Loucy (cell line): ENCODE measurements around the gene TTC21A.

Experiments used
- H2AFZ ChIP-seq: fragments of 200-600 bp; sonication (generic); 2 replicates; pipeline ENCODE4 v1.6.0; 2016; ENCODE audit warnings: antibody characterized with exemption, mild to moderate bottlenecking, low read length, moderate library complexity
- H3F3A ChIP-seq: fragments of 200-600 bp; 2 replicates; pipeline ENCODE4 v1.6.0; 2016; ENCODE audit warnings: antibody characterized with exemption, low read depth, mild to moderate bottlenecking
- H3K27me3 ChIP-seq: fragments of 200-600 bp; sonication (generic); 2 replicates; pipeline ENCODE4 v1.6.1; 2014; ENCODE audit warnings: low read length, mild to moderate bottlenecking; ENCODE audit not compliant: insufficient read depth, poor library complexity, severe bottlenecking
- H3K36me3 ChIP-seq: fragments of 200-600 bp; sonication (generic); 2 replicates; pipeline ENCODE4 v1.6.1; 2016; ENCODE audit warnings: low read length; ENCODE audit not compliant: insufficient read depth
- H3K4me1 ChIP-seq: fragments of 200-600 bp; sonication (generic); 2 replicates; pipeline ENCODE4 v1.5.1; 2014; ENCODE audit warnings: low read length, mild to moderate bottlenecking; ENCODE audit not compliant: insufficient read depth, poor library complexity, severe bottlenecking
- H3K4me2 ChIP-seq: fragments of 200-600 bp; sonication (generic); 2 replicates; pipeline ENCODE4 v1.6.0; 2014; ENCODE audit warnings: antibody characterized with exemption, low read length, low read depth, mild to moderate bottlenecking; ENCODE audit not compliant: poor library complexity, severe bottlenecking
- H3K4me3 ChIP-seq: fragments of 200-600 bp; sonication (generic); 2 replicates; pipeline ENCODE4 v1.5.1; 2014; ENCODE audit warnings: low read length, mild to moderate bottlenecking, mixed read lengths; ENCODE audit not compliant: poor library complexity, severe bottlenecking
- H3K79me2 ChIP-seq: fragments of 200-600 bp; sonication (generic); 2 replicates; pipeline ENCODE4 v1.6.1; 2014; ENCODE audit warnings: low read length; ENCODE audit not compliant: insufficient read depth
- H3K9ac ChIP-seq: fragments of 200-600 bp; sonication (generic); 2 replicates; pipeline ENCODE4 v1.6.0; 2014; ENCODE audit warnings: mild to moderate bottlenecking, low read depth, low read length, moderate library complexity; ENCODE audit not compliant: poor library complexity, severe bottlenecking
- H3K9me2 ChIP-seq: fragments of 200-600 bp; sonication (generic); replicated peaks from 2 replicates; pipeline ENCODE4 v1.6.1; 2016; ENCODE audit warnings: low read depth, low read length, mixed read lengths
- H3K9me3 ChIP-seq: fragments of 200-600 bp; sonication (generic); 2 replicates; pipeline ENCODE4 v1.6.1; 2014; ENCODE audit warnings: mild to moderate bottlenecking, antibody characterized with exemption, low read length, low read depth; ENCODE audit not compliant: insufficient read depth
- H4K20me1 ChIP-seq: fragments of 200-600 bp; sonication (generic); 2 replicates; pipeline ENCODE4 v1.6.0; 2014; ENCODE audit warnings: antibody characterized with exemption, low read length, mild to moderate bottlenecking; ENCODE audit not compliant: insufficient read depth, poor library complexity, severe bottlenecking
- CTCF ChIP-seq: fragments of 200-600 bp; sonication (generic); conservative IDR thresholded peaks from 2 replicates; pipeline ENCODE4 v1.5.1; 2014; ENCODE audit warnings: mild to moderate bottlenecking, antibody characterized with exemption, low read length
- EZH2phosphoT487 ChIP-seq: fragments of 200-600 bp; IDR thresholded peaks from 2 replicates; pipeline ENCODE4 v1.6.1; 2018; ENCODE audit warnings: antibody characterized with exemption, mild to moderate bottlenecking, moderate library complexity, borderline replicate concordance

The TTC21A gene

GRCh38 chr3:39103791-39104552 lies 3.5 kb upstream of the TTC21A start:
- Histone ChIP-seq H3K79me2 (peaks cover 29% of the 10 kb centered on the region), H3K4me2 (peak overlapping the region; percentile 88)
- TF ChIP-seq CTCF, result no peak
- no peak for TF ChIP-seq EZH2phosphoT487

GRCh38 chr3:39104961-39105686 lies 2.4 kb upstream of the TTC21A start:
- H3K27me3 ChIP-seq, result no peaks in the 10 kb centered on the region
- peaks cover 29% of the 10 kb centered on the region for H3K79me2 ChIP-seq
- peaks cover 20% of the 10 kb centered on the region for H4K20me1 ChIP-seq
- no peak for TF ChIP-seq CTCF
- no peak for TF ChIP-seq EZH2phosphoT487
- H3K9me2 ChIP-seq, result no peaks in the 10 kb centered on the region
- H3K9ac ChIP-seq, result no peak overlapping the region
- H3K36me3 ChIP-seq, result peaks cover 9% of the 10 kb centered on the region; the same call in 1 of the 2 replicates
- no peaks in the 10 kb centered on the region for H3F3A ChIP-seq
- peak overlapping the region; percentile 88 for H3K4me2 ChIP-seq
- peaks cover 39% of the 10 kb centered on the region for H3K4me1 ChIP-seq
- H3K9me3 ChIP-seq, result no peaks in the 10 kb centered on the region
- peak overlapping the region; percentile 97 for H3K4me3 ChIP-seq
- H2AFZ ChIP-seq, result no peak overlapping the region

More at GRCh38 chr3:39103791-39104552, 3.5 kb upstream of the TTC21A start:
- Histone ChIP-seq H3K9ac (peak overlapping the region; percentile 36), H3K4me3 (peak overlapping the region; percentile 14), H2AFZ (no peak overlapping the region), H3K27me3 (no peaks in the 10 kb centered on the region), H3K4me1 (peaks cover 39% of the 10 kb centered on the region), H3K9me3 (no peaks in the 10 kb centered on the region), H3K36me3 (peaks cover 20% of the 10 kb centered on the region; the same call in 1 of the 2 replicates), H3F3A (no peaks in the 10 kb centered on the region), H4K20me1 (peaks cover 20% of the 10 kb centered on the region), H3K9me2 (no peaks in the 10 kb centered on the region)

- H4K20me1 ChIP-seq, result peaks cover 20% of the 10 kb centered on the region
- no peaks in the 10 kb centered on the region for H3K27me3 ChIP-seq
- H3K4me3 ChIP-seq, result peak overlapping the region; percentile 97
- TF ChIP-seq EZH2phosphoT487, result no peak
- TF ChIP-seq CTCF, result no peak
- peaks cover 39% of the 10 kb centered on the region for H3K4me1 ChIP-seq
- no peaks in the 10 kb centered on the region for H3K9me2 ChIP-seq
- H3K36me3 ChIP-seq, result peaks cover 3% of the 10 kb centered on the region; the same call in 1 of the 2 replicates
- H2AFZ ChIP-seq, result no peak overlapping the region
- no peaks in the 10 kb centered on the region for H3K9me3 ChIP-seq
- peak overlapping the region; percentile 88 for H3K9ac ChIP-seq
- peak overlapping the region; percentile 88 for H3K4me2 ChIP-seq
- H3F3A ChIP-seq, result no peaks in the 10 kb centered on the region
- H3K79me2 ChIP-seq, result peaks cover 29% of the 10 kb centered on the region
Observed at GRCh38 chr3:39105687-39106063, 1.8 kb upstream of the TTC21A start.
